Embryonic facial prominence (tissue), 1 donor: ENCODE data around the gene NF1.
"Not testable (repeated sequence)": the region's sequence is repeated elsewhere in the genome, so short reads cannot be mapped to it uniquely, and the experiment has no call there.

Source experiments
- DNase-seq: peaks from one replicate; pipeline ENCODE4 v3.0.0-alpha.2; 2016; ENCODE audit errors: extremely low spot score

NF1 gene

GRCh38 chr17:31256936-31257335 is 162.2 kb downstream of the NF1 start:
- no peak for DNase-seq

DNA sequence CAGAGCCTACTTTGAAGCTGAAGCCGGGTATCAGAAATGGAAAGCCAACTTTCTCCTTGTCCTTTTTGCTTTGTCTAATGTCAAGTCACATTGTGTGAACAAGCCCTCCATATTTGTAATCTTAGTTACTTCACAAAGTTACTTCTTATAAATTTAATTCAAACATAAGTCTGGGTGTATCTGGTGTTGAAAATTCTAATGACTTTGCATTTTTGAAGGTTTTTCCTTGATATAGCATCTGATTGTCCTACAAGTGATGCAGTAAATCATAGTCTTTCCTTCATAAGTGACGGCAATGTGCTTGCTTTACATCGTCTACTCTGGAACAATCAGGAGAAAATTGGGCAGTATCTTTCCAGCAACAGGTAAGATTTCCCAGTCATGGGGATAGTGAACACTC is 165.4 kb downstream of the NF1 start:
- DNase-seq = no peak

GRCh38 chr17:31261601-31262000 is 166.8 kb downstream of the NF1 start:
- no peak for DNase-seq

- DNase-seq = not testable (repeated sequence)
These were observed 168.1 kb downstream of the NF1 start for GRCh38 chr17:31262923-31263322.

GRCh38 chr17:31266042-31266441 is 171.3 kb downstream of the NF1 start:
- DNase-seq = no peak

GRCh38 chr17:31269036-31269577 is 174.3 kb downstream of the NF1 start:
- DNase-seq = no peak

DNA sequence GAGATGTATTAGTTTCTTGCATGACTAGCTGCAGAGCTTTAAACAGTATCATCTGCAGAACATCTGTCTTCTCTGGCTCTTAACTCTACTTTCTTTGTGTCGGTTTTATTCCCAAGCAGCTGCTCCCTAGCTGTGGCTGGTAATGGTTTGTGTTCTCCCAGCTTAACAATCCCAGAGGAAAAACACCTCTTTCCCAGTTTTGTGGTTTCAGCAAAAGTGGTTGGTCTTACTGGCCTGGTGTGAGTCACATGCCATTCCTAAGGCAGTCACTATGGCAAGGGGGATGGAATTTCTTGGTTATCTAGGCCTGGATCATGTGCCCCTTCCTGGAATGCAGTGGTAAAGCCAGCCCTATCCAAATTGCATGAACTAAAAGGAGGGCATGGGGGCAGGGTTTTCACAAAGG is 174.8 kb downstream of the NF1 start:
- no peak for DNase-seq

DNA sequence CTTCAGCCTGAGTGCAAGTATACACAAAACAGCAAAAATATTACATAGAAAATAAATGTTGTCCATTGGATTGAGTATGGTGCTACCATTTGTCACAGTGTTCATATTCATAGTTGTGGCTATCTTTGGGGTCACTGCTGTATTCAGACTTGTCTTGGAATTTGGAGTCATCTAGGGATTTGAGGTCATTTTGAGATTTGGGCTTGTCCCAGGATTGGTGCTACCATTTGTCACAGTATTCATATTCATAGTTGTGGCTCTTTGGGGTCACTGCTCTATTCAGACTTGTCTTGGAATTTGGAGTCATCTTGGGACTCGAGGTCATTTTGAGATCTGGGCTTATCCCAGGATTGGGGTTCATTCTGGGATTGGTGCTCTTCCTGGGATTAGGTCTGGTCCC is 177.5 kb downstream of the NF1 start:
- DNase-seq = no peak

DNA sequence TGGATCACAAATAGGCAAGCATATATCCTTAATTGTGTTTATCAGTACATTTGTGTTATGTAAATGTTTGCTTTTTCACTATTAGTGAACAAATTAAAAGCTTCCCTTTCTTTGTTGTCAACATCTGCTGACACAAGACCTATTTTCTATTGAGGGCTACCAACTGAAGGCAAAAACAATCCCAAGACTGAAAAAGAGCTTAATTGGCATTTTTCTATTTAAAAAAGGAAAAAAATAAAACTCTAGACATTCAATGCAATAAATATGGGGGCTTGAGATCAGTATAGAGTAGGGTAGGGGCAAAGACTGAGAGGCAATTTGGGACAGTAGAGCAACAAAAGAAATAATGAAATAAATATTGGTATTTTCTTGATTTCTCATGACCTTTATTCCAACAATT is 178.0 kb downstream of the NF1 start:
- no peak for DNase-seq

DNA sequence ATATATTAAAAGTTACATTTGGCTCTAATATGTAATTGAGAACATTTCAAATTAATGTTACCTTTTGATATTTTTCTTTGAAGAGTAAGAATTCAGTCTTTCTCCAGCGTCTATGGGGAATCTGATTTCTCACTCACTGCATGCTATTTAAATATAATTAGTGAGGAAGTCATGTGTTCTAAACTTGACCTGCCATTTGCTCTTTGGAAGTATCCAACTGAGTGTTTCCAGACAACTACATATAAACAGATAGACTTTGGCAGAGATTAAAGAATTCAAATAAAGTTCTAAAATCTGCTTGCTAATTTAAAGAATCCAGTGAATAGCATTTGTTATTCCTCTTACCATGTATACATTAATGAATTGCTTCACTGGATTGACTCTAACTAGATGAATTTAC is 178.7 kb downstream of the NF1 start:
- no peak for DNase-seq

DNA sequence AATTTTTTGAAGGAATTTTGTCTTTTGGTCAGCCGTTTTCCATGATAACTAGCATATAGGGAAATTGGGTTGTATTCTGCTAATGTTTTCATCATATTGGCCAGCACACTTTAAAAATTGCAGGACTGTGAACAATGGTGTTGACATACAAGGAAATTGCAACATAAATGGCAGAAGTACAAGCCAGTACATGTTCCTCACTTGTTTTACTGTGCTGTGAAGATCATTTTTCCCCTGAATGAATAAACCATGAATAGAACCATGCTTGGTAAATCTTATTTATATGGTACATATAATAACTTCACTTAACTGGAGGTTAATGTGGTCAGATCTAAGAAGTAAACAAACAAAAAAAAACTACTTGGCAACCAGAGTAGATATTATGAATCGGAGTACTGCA is 179.5 kb downstream of the NF1 start:
- DNase-seq = no peak

DNA sequence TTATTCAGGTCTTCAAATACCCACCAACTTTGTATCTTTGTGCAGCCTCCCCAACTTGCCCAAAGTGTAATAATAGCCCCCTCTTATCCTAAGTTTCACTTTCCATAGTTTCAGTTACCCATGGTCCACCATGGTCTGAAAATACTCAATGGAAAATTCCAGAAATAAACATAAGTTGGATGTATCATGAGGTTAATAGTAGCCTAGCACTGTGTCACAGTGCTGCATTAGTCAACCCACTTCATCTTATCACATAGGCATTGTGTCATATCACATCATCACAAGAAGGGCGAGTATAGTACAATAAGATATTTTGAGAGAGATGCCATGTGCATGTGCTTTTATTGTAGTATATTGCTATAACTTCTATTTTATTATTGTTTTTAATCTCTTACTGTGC is 180.3 kb downstream of the NF1 start:
- no peak for DNase-seq

DNA sequence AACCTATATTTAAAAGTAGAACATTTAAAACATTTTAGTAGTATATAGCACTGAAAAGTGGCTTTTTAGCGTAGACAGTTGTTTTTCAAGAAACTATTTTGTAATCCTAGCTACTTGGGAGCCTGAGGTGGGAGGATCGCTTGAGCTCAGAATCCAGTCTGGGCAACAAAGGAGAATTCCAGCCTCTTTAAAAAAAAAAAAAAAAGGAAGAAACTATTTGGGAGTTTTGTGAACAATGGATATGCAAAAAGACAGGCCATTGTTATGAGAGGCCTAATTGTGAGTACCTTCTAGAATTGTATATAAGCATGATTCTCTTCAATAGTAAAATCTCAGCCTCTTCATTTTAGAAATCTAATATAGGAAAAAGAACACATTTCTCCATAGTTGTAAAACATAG is 184.6 kb downstream of the NF1 start:
- DNase-seq = no peak

DNA sequence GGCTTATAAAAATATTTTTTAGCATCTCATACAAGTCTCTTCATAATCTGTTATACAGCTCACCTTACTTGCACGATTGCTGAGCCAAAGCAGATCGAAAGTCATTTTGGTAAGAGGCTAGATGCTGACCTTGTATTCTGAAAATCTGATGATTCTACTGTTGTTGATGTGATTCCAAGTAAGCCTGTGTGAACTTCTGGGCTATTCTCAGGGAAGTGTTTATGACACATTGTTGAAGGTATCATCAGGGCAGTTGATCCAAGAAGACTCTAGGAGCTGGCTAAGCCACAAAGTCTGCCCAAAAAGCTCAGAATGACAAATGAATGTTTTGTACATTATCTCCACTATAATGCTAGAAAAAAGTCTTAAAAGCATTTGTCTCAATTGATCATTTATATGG is 186.3 kb downstream of the NF1 start:
- no peak for DNase-seq

GRCh38 chr17:31283841-31284240 is 189.1 kb downstream of the NF1 start:
- no peak for DNase-seq

GRCh38 chr17:31286587-31286986 is 191.8 kb downstream of the NF1 start:
- no peak for DNase-seq

DNA sequence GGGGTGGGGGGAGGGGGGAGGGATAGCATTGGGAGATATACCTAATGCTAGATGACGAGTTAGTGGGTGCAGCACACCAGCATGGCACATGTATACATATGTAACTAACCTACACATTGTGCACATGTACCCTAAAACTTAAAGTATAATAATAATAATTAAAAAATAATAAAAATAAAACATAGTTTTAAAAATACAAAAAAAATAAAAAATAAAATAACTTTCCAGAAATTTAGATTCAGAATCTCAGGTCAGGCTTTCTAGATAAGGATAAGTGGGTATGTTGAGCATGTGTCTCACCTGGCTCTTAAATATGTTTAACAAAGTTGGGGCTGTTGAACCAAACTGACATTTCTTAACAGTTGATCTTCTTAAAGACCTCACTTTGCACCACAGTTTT is 193.2 kb downstream of the NF1 start:
- not testable (repeated sequence) for DNase-seq

- DNase-seq = no peak
These were observed 195.0 kb downstream of the NF1 start for GRCh38 chr17:31289790-31290189.

DNA sequence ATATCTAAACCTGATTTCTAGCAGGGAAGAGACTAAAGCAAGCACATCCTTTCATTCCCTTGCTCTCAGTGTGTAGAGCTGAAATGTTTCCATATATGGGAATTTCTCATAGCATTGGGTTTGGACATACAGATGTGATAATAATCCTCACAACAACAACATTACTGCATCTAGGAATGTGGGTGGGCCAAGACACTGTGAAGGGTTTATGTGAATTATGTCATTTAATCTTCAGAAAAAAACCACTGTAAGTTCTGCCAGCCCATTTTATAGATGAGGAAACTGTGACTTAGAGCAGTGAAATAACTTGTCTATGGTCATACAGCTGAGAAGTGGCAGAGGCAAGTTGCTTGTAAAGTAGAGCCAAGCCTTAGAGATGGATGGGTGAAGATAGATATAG is 197.0 kb downstream of the NF1 start:
- DNase-seq = no peak

DNA sequence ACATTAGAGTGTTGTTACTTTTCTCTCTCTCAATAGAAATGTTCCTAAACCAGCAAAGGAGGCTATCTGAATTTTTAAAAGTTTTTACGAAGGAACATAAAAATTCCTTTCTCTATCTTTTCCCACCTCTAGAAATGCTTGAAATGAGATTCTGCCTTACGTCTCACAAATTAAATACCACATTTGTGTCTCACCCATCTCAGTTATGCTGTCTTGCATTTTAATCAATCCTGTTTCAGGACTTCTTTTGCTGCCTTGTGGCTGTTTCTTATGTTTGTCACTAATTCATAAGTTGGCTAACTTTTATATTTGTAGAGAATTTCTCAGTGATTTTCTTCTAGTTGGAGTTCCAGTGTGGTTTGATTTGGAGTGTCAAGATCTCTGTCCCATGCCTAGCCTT is 198.8 kb downstream of the NF1 start:
- DNase-seq = no peak

- no peak for DNase-seq
These were observed 199.5 kb downstream of the NF1 start for GRCh38 chr17:31294231-31294630.

- no peak for DNase-seq
These were observed 200.2 kb downstream of the NF1 start for GRCh38 chr17:31294820-31295488.

GRCh38 chr17:31295489-31295871 is 200.7 kb downstream of the NF1 start:
- DNase-seq = no peak

DNA sequence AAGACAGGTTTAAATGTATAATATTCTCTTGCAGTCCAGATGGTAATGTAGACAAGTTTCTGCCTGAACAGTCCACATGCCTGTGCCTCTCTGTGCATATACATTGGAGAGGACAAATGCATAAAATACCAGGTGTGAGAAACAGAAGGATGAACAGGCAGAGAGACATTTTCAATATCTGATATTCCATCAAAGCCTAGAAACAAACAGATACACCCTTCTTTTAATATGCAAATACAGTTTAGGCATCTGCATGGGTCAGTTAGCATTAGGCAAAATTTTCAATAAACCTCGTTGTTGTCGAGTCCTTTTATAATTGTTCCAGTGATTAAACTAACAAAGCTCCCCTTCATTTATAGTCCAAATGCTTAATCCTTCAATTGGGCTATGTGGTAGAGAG is 201.4 kb downstream of the NF1 start:
- DNase-seq = no peak
